Spleen (tissue), 11 donors: ENCODE results near the gene OGDH. TPM values are rescaled to one million over a fixed set of nuclear protein-coding genes. Genes with fewer than 3 reads are reported as not detected.
"Not testable (repeated sequence)": the region's sequence is repeated elsewhere in the genome, so short reads cannot be mapped to it uniquely, and the experiment has no call there.

ENCODE experiments used
- DNase-seq: peaks from one replicate; pipeline ENCODE4 v3.0.0-alpha.2; 2020
- H3K27ac ChIP-seq, 8 donors: fragments of 200-600 bp; sonication (generic) in 7 of 8; 1 replicate in 4 of 8; 2 replicates in 4 of 8; pipeline versions ENCODE4 v1.5.0 to v1.8.0; 2016 to 2021; ENCODE audit warnings: inconsistent platforms in 4 of 8, mild to moderate bottlenecking in 4 of 8, moderate library complexity in 1 of 8
- H3K27me3 ChIP-seq, 7 donors: fragments of 200-600 bp; sonication (generic) in 6 of 7; replicated peaks in 1 of 7; 1 replicate in 4 of 7; 2 replicates in 3 of 7; pipeline versions ENCODE4 v1.5.0 to v1.8.0; 2016 to 2021; ENCODE audit warnings: inconsistent platforms in 3 of 7, mild to moderate bottlenecking in 1 of 7
- H3K36me3 ChIP-seq, 6 donors: fragments of 200-600 bp; sonication (generic) in 5 of 6; 1 replicate in 4 of 6; 2 replicates in 2 of 6; pipeline versions ENCODE4 v1.5.0 to v1.8.0; 2016 to 2021; ENCODE audit warnings: inconsistent platforms in 2 of 6
- H3K4me1 ChIP-seq, 6 donors: fragments of 200-600 bp; sonication (generic) in 5 of 6; 1 replicate in 3 of 6; 2 replicates in 3 of 6; pipeline versions ENCODE4 v1.5.0 to v1.8.0; 2016 to 2021; ENCODE audit warnings: inconsistent platforms in 3 of 6
- H3K4me3 ChIP-seq, 8 donors: fragments of 200-600 bp; sonication (generic) in 7 of 8; 1 replicate in 4 of 8; 2 replicates in 4 of 8; pipeline versions ENCODE4 v1.5.0 to v1.8.0; 2016 to 2021; ENCODE audit warnings: inconsistent platforms in 4 of 8, mild to moderate bottlenecking in 4 of 8, moderate library complexity in 2 of 8
- H3K9me3 ChIP-seq, 8 donors: fragments of 200-600 bp; sonication (generic) in 7 of 8; 1 replicate in 4 of 8; 2 replicates in 4 of 8; pipeline versions ENCODE4 v1.5.0 to v1.8.0; 2016 to 2021; ENCODE audit warnings: inconsistent platforms in 4 of 8
- CTCF ChIP-seq, 11 experiments: fragments of 200-600 bp in 7 of 11; fragments of 450-650 bp in 4 of 11; sonication (generic) in 4 of 11; IDR thresholded peaks in 8 of 11; conservative IDR thresholded peaks in 3 of 11; 1 replicate in 7 of 11; 2 replicates in 4 of 11; pipeline versions ENCODE4 v1.4.0 to v1.8.0; 2016 to 2021; ENCODE audit warnings: antibody characterized with exemption in 11 of 11, inconsistent platforms in 4 of 11, mild to moderate bottlenecking in 1 of 11
- POLR2A ChIP-seq, 3 donors: fragments of 450-650 bp; IDR thresholded peaks; one replicate each; pipeline ENCODE4 v1.5.1; 2017; ENCODE audit warnings: antibody characterized with exemption in 3 of 3, mild to moderate bottlenecking in 1 of 3
- POLR2AphosphoS5 ChIP-seq, 3 donors: sonication (generic); formaldehyde crosslinking; IDR thresholded peaks; one replicate each; pipeline ENCODE4 v1.5.1; 2017; ENCODE audit warnings: antibody characterized with exemption in 3 of 3
- WGBS, 5 donors: extraction: QIAGEN DNeasy Blood & Tissue Kit in 3 of 5; methylation state at CpG; one replicate each; pipeline versions ENCODE4 v1.1.5 to v1.1.7; 2013 to 2018; 5-methylcytosine and 5-hydroxymethylcytosine counted together
- intact Hi-C: fragments of 100-400 bp; cut with DNase I; formaldehyde crosslinking; loops from one replicate; pipeline ENCODE4 v1.15.0; 2023; ENCODE audit warnings: low total_unique reads
- polyA plus RNA-seq, 3 donors: library from polyadenylated mRNA; stranded (reverse); fragments of 200-250 nt; gene quantifications; one replicate each; pipeline ENCODE4 v1.2.1, GENCODE V29; 2013
- total RNA-seq, 7 donors: library from RNA; depleted of rRNA in 3 of 7; stranded (reverse); fragments of >200 nt in 3 of 7; fragmentation: NEBNext Ultra II Directional in 4 of 7; extraction: Animal tissue kit (Norgen Biotek cat#: 25700) in 4 of 7; gene quantifications; one replicate each; pipeline versions ENCODE4 v1.1.0 to v1.2.1, GENCODE V29; 2016 to 2021
- donor health status: healthy with polysubstance abuse.
- donor health status: DM: no; HTN: no; CAD: no; lungs with moderate emphysema.
- donor health status: DM: no; HTN: no; CAD: no.
- donor health status: Bipolar disorder and iron deficiency.
- donor health status: healthy.
- donor health status: DM: no; HTN: no; CAD: no.
- donor health status: DM: yes; HTN: yes; CAD: no.

OGDH gene
- total and polyA plus RNA-seq, 10 donors, result 15.7 to 120 (median 86.4) TPM

- TF ChIP-seq CTCF (IDR thresholded peaks at IDR 0.05 in 8 of 11, conservative IDR thresholded peaks at IDR 0.05 in 3 of 11) (no peak), POLR2A (IDR thresholded peaks at IDR 0.05) (no peak), POLR2AphosphoS5 (IDR thresholded peaks at IDR 0.05) (no peak)
- peak; percentile 43 for DNase-seq
- Histone ChIP-seq H3K9me3 (peaks cover 0 to 4% (median 0%) of the 10 kb centered on the region in 8 donors), H3K4me3 (no peak overlapping the region), H3K27ac (no peak overlapping the region), H3K36me3 (peaks cover 4 to 100% (median 88%) of the 10 kb centered on the region in 6 donors), H3K4me1 (no peaks in the 10 kb centered on the region), H3K27me3 (no peaks in the 10 kb centered on the region)
- 97 to 99% (median 98%) methylated on average over 16 to 20 of the region's 20 CpGs for WGBS, 5 donors
- intact Hi-C loops, result no loop called here
These were observed 91.0 kb downstream of the OGDH start for GRCh38 chr7:44697136-44698045.

- intact Hi-C loops, result no loop called here
- WGBS, 5 donors, result 94 to 98% (median 97%) methylated on average over 11 to 13 of the region's 13 CpGs
- H3K36me3 ChIP-seq, result peaks cover 4 to 100% (median 95%) of the 10 kb centered on the region in 6 donors
- no peak overlapping the region for H3K4me3 ChIP-seq
- no peak overlapping the region for H3K27ac ChIP-seq
- peaks cover 0 to 4% (median 0%) of the 10 kb centered on the region in 8 donors for H3K9me3 ChIP-seq
- no peaks in the 10 kb centered on the region for H3K27me3 ChIP-seq
- peak; percentile 30 for DNase-seq
- TF ChIP-seq CTCF (IDR thresholded peaks at IDR 0.05 in 8 of 11, conservative IDR thresholded peaks at IDR 0.05 in 3 of 11) (no peak), POLR2AphosphoS5 (IDR thresholded peaks at IDR 0.05) (no peak), POLR2A (IDR thresholded peaks at IDR 0.05) (no peak)
- no peaks in the 10 kb centered on the region for H3K4me1 ChIP-seq
These were observed 91.7 kb downstream of the OGDH start for GRCh38 chr7:44698046-44698580.

GRCh38 chr7:44699598-44699997 is 93.2 kb downstream of the OGDH start:
- H3K27me3 ChIP-seq, H3K4me3 ChIP-seq, H3K4me1 ChIP-seq, intact Hi-C loops, H3K9me3 ChIP-seq, H3K27ac ChIP-seq: not testable (repeated sequence)
- H3K36me3 ChIP-seq, result peaks cover 4 to 100% (median 99%) of the 10 kb centered on the region in 6 donors
- 93 to 97% (median 97%) methylated on average over 2 of the region's 2 CpGs for WGBS, 5 donors
- DNase-seq, result peak; percentile 14

- Histone ChIP-seq H3K27ac (no peak overlapping the region), H3K27me3 (no peaks in the 10 kb centered on the region), H3K9me3 (peaks cover 0 to 4% (median 0%) of the 10 kb centered on the region in 8 donors), H3K4me3 (no peak overlapping the region), H3K36me3 (peaks cover 4 to 98% (median 94%) of the 10 kb centered on the region in 6 donors), H3K4me1 (no peaks in the 10 kb centered on the region)
- peak; percentile 60 for DNase-seq
- intact Hi-C loops, result no loop called here
- WGBS, 5 donors, result 85 to 99% (median 93%) methylated on average over 6 to 8 of the region's 8 CpGs
- TF ChIP-seq POLR2A (IDR thresholded peaks at IDR 0.05), result no peak
- peak in 1 of 3 donors; percentile 22 for TF ChIP-seq POLR2AphosphoS5 (IDR thresholded peaks at IDR 0.05)
- TF ChIP-seq CTCF (IDR thresholded peaks at IDR 0.05 in 8 of 11, conservative IDR thresholded peaks at IDR 0.05 in 3 of 11), result no peak
These were observed 93.9 kb downstream of the OGDH start for GRCh38 chr7:44700322-44700721.

- H3K4me3 ChIP-seq, intact Hi-C loops, H3K9me3 ChIP-seq, H3K27me3 ChIP-seq, H3K4me1 ChIP-seq, H3K27ac ChIP-seq: not testable (repeated sequence)
- H3K36me3 ChIP-seq, result peaks cover 0 to 98% (median 84%) of the 10 kb centered on the region in 6 donors
- WGBS, 5 donors, result 95 to 97% (median 96%) methylated on average over 10 of the region's 10 CpGs
- DNase-seq, result peak; percentile 7
These were observed 97.0 kb downstream of the OGDH start for GRCh38 chr7:44703391-44703790.
